HCT116 (cell line): ENCODE data around the gene CHST4.

ENCODE experiments used
- CEBPB ChIP-seq: IDR thresholded peaks from 2 replicates; pipeline ENCODE4 v1.6.1; 2012; ENCODE audit warnings: low read depth
- EZH2 ChIP-seq: fragments of 200-600 bp; sonication (generic); IDR thresholded peaks from 2 replicates; pipeline ENCODE4 v1.6.1; 2017; ENCODE audit warnings: antibody characterized with exemption, mixed run types
- EZH2phosphoT487 ChIP-seq: fragments of 200-600 bp; IDR thresholded peaks from 2 replicates; pipeline ENCODE4 v1.6.1; 2018; ENCODE audit warnings: antibody characterized with exemption, borderline replicate concordance
- POLR2A ChIP-seq: IDR thresholded peaks from 2 replicates; pipeline ENCODE4 v1.7.0; 2011; ENCODE audit warnings: borderline replicate concordance; ENCODE audit not compliant: insufficient read depth, insufficient read length; ENCODE audit errors: extremely low read depth
- POLR2AphosphoS5 ChIP-seq: IDR thresholded peaks from 2 replicates; pipeline ENCODE4 v1.6.1; 2011; ENCODE audit warnings: mild to moderate bottlenecking, low read depth, low read length, moderate library complexity
- SP1 ChIP-seq: IDR thresholded peaks from 2 replicates; pipeline ENCODE4 v1.6.1; 2012; ENCODE audit warnings: low read depth
- ZFX ChIP-seq: fragments of 450-650 bp; IDR thresholded peaks from 2 replicates; pipeline ENCODE4 v1.6.1; 2017
- ZNF274 ChIP-seq: fragments of 200-500 bp; sonication (Bioruptor generic); IDR thresholded peaks from 2 replicates; pipeline ENCODE4 v1.6.1; 2014; ENCODE audit warnings: mild to moderate bottlenecking, low read depth, low read length, inconsistent platforms
- TF ChIP-seq, protein P1 (sequence below): IDR thresholded peaks from 2 replicates; pipeline ENCODE4 v1.6.1; 2012; ENCODE audit warnings: low read depth
- TF ChIP-seq, protein P2 (sequence below), 3 experiments: fragments of 200-600 bp in 1 of 3; sonication (generic) in 1 of 3; IDR thresholded peaks in 2 of 3; conservative IDR thresholded peaks in 1 of 3; 2 replicates each; pipeline ENCODE4 v1.5.1; 2012 to 2017; ENCODE audit warnings: low read depth in 2 of 3, low read length in 2 of 3, antibody characterized with exemption in 1 of 3, borderline replicate concordance in 1 of 3, control low read depth in 1 of 3, mild to moderate bottlenecking in 1 of 3, mixed read lengths in 1 of 3, mixed run types in 1 of 3, moderate library complexity in 1 of 3; ENCODE audit not compliant: insufficient read depth in 1 of 3
- TF ChIP-seq, protein P3 (sequence below): IDR thresholded peaks from 2 replicates; pipeline ENCODE4 v1.6.1; 2012
- TF ChIP-seq, protein P4 (sequence below): IDR thresholded peaks from 2 replicates; pipeline ENCODE4 v1.6.1; 2011; ENCODE audit warnings: mild to moderate bottlenecking, low read length, moderate library complexity; ENCODE audit not compliant: insufficient replicate concordance; ENCODE audit errors: extremely low read depth

DNA sequence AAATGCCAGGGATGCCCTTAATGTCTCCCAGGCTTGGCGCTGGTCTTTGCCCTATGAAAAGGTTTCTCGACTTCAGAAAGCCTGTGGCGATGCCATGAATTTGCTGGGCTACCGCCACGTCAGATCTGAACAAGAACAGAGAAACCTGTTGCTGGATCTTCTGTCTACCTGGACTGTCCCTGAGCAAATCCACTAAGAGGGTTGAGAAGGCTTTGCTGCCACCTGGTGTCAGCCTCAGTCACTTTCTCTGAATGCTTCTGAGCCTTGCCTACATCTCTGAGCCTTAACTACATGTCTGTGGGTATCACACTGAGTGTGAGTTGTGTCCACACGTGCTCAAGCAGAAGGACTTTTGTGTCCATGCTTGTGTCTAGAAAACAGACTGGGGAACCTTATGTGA, 11.4 kb downstream of the CHST4 start:
- TF ChIP-seq, protein P1, sequence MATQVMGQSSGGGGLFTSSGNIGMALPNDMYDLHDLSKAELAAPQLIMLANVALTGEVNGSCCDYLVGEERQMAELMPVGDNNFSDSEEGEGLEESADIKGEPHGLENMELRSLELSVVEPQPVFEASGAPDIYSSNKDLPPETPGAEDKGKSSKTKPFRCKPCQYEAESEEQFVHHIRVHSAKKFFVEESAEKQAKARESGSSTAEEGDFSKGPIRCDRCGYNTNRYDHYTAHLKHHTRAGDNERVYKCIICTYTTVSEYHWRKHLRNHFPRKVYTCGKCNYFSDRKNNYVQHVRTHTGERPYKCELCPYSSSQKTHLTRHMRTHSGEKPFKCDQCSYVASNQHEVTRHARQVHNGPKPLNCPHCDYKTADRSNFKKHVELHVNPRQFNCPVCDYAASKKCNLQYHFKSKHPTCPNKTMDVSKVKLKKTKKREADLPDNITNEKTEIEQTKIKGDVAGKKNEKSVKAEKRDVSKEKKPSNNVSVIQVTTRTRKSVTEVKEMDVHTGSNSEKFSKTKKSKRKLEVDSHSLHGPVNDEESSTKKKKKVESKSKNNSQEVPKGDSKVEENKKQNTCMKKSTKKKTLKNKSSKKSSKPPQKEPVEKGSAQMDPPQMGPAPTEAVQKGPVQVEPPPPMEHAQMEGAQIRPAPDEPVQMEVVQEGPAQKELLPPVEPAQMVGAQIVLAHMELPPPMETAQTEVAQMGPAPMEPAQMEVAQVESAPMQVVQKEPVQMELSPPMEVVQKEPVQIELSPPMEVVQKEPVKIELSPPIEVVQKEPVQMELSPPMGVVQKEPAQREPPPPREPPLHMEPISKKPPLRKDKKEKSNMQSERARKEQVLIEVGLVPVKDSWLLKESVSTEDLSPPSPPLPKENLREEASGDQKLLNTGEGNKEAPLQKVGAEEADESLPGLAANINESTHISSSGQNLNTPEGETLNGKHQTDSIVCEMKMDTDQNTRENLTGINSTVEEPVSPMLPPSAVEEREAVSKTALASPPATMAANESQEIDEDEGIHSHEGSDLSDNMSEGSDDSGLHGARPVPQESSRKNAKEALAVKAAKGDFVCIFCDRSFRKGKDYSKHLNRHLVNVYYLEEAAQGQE = no peak
- TF ChIP-seq, protein P2, sequence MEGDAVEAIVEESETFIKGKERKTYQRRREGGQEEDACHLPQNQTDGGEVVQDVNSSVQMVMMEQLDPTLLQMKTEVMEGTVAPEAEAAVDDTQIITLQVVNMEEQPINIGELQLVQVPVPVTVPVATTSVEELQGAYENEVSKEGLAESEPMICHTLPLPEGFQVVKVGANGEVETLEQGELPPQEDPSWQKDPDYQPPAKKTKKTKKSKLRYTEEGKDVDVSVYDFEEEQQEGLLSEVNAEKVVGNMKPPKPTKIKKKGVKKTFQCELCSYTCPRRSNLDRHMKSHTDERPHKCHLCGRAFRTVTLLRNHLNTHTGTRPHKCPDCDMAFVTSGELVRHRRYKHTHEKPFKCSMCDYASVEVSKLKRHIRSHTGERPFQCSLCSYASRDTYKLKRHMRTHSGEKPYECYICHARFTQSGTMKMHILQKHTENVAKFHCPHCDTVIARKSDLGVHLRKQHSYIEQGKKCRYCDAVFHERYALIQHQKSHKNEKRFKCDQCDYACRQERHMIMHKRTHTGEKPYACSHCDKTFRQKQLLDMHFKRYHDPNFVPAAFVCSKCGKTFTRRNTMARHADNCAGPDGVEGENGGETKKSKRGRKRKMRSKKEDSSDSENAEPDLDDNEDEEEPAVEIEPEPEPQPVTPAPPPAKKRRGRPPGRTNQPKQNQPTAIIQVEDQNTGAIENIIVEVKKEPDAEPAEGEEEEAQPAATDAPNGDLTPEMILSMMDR (IDR thresholded peaks at IDR 0.05 in 2 of 3, conservative IDR thresholded peaks at IDR 0.05 in 1 of 3; ENCODE audit: borderline replicate concordance in 1 of 3, insufficient read depth in 1 of 3, low read depth in 2 of 3, low read length in 2 of 3) = peak; percentile 68 to 75 (median 70)
- TF ChIP-seq POLR2A (no peak), SP1 (no peak), EZH2 (no peak), ZNF274 (no peak), POLR2AphosphoS5 (no peak), ZFX (no peak), EZH2phosphoT487 (no peak), CEBPB (no peak)
- TF ChIP-seq, protein P3, sequence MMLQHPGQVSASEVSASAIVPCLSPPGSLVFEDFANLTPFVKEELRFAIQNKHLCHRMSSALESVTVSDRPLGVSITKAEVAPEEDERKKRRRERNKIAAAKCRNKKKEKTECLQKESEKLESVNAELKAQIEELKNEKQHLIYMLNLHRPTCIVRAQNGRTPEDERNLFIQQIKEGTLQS = no peak
- TF ChIP-seq, protein P4, sequence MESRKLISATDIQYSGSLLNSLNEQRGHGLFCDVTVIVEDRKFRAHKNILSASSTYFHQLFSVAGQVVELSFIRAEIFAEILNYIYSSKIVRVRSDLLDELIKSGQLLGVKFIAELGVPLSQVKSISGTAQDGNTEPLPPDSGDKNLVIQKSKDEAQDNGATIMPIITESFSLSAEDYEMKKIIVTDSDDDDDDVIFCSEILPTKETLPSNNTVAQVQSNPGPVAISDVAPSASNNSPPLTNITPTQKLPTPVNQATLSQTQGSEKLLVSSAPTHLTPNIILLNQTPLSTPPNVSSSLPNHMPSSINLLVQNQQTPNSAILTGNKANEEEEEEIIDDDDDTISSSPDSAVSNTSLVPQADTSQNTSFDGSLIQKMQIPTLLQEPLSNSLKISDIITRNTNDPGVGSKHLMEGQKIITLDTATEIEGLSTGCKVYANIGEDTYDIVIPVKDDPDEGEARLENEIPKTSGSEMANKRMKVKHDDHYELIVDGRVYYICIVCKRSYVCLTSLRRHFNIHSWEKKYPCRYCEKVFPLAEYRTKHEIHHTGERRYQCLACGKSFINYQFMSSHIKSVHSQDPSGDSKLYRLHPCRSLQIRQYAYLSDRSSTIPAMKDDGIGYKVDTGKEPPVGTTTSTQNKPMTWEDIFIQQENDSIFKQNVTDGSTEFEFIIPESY = no peak
